Breast epithelium (tissue), 3 donors: ENCODE measurements around the gene RAB8A.

Experiments used
- POLR2A ChIP-seq: fragments of 450-650 bp; IDR thresholded peaks from one replicate; pipeline ENCODE4 v1.6.1; 2016; ENCODE audit warnings: antibody characterized with exemption, mild to moderate bottlenecking, moderate library complexity
- POLR2AphosphoS5 ChIP-seq, 3 donors: sonication (generic); formaldehyde crosslinking; IDR thresholded peaks; one replicate each; pipeline ENCODE4 v1.6.1; 2017; ENCODE audit warnings: antibody characterized with exemption in 3 of 3
- TF ChIP-seq, protein P1 (sequence below), 3 donors: fragments of 450-650 bp; IDR thresholded peaks; one replicate each; pipeline ENCODE4 v1.5.1; 2016 to 2017; ENCODE audit warnings: antibody characterized with exemption in 3 of 3, mild to moderate bottlenecking in 3 of 3, moderate library complexity in 3 of 3

DNA sequence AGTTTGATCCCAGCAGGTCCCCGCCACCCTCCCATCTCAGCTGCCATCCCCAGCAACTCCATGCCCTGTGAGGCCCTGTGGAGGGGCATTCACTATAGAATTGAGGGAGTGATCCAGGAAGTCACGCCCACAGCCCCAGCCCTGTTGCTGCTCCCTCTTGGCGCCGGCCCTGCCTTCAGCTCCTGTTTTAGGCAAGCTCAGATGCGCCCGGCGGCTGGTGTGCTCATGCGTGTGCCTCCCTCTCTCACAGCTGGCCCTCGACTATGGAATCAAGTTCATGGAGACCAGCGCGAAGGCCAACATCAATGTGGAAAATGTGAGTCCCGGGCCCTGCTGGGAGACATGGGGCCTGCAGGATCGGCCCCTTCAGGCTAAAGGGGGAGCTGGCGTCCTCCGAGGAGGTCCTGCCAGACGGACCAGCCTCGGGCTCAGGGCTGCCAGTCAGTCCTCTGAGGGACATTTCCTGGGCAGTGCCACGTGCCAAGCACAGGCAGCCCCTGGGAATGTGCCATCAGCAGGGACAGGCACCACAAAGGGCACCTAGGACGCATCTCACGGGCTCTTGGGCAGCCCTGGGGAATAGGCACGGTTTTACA lies 16.2 kb downstream of the RAB8A start:
- TF ChIP-seq, protein P1, sequence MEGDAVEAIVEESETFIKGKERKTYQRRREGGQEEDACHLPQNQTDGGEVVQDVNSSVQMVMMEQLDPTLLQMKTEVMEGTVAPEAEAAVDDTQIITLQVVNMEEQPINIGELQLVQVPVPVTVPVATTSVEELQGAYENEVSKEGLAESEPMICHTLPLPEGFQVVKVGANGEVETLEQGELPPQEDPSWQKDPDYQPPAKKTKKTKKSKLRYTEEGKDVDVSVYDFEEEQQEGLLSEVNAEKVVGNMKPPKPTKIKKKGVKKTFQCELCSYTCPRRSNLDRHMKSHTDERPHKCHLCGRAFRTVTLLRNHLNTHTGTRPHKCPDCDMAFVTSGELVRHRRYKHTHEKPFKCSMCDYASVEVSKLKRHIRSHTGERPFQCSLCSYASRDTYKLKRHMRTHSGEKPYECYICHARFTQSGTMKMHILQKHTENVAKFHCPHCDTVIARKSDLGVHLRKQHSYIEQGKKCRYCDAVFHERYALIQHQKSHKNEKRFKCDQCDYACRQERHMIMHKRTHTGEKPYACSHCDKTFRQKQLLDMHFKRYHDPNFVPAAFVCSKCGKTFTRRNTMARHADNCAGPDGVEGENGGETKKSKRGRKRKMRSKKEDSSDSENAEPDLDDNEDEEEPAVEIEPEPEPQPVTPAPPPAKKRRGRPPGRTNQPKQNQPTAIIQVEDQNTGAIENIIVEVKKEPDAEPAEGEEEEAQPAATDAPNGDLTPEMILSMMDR (IDR thresholded peaks at IDR 0.05): no peak
- TF ChIP-seq POLR2A (no peak), POLR2AphosphoS5 (IDR thresholded peaks at IDR 0.05) (no peak)
